GM12878 (cell line): ENCODE data around the gene ANAPC16. TPM values are rescaled to one million over a fixed set of nuclear protein-coding genes. Genes with fewer than 3 reads are reported as not detected.

Experiments used
- ATAC-seq: fragments of 200-7000 bp; cut with Tn5 transposase; 3 replicates; pipeline ENCODE4 v1.9.1; 2020; ENCODE audit warnings: mild to moderate bottlenecking, moderate library complexity
- BruUV-seq: library from RNA; stranded (reverse); fragments of 400-500 nt; replicated peaks from 2 replicates; lab custom pipeline; 2021; lab: Mats Ljungman, UMichigan
- CTCF ChIA-PET: fragments of 300-600 bp; sonication (Branson Sonifier 250); formaldehyde crosslinking; extraction: SDS; loops from one replicate; lab custom pipeline; 2021; ENCODE audit warnings: inconsistent platforms; lab: Yijun Ruan, JAX
- POLR2A ChIA-PET: fragments of 350-600 bp; formaldehyde crosslinking; extraction: SDS; loops from one replicate; lab custom pipeline; 2021; ENCODE audit warnings: inconsistent platforms; lab: Charles Lee
- RAD21 ChIA-PET: fragments of 300-600 bp; sonication (Branson Sonifier 250); formaldehyde crosslinking; loops from one replicate; lab custom pipeline; 2023; ENCODE audit warnings: antibody characterized with exemption; ENCODE audit not compliant: unreplicated experiment; lab: Charles Lee
- SMC1A ChIA-PET: fragments of 300-600 bp; sonication (Branson Sonifier 250); formaldehyde crosslinking; loops from one replicate; lab custom pipeline; 2023; ENCODE audit not compliant: unreplicated experiment, uncharacterized antibody; lab: Charles Lee
- DNase-seq: peaks from one replicate; pipeline ENCODE4 v3.0.0-alpha.2; 2011; ENCODE audit warnings: low read depth, low spot score
- FAIRE-seq: peaks from 3 replicates; lab custom pipeline; 2011; peaks lifted over from hg19 to GRCh38; lab: Jason Lieb, UNC
- H2AFZ ChIP-seq: 2 replicates; pipeline ENCODE4 v1.6.0; 2011; ENCODE audit warnings: low read depth, low read length, control low read depth; ENCODE audit not compliant: control insufficient read depth
- H3K27ac ChIP-seq: 2 replicates; pipeline ENCODE4 v1.5.1; 2011; ENCODE audit warnings: control low read depth; ENCODE audit not compliant: control insufficient read depth, insufficient read depth
- H3K27me3 ChIP-seq, 2 experiments: replicated peaks in 1 of 2; 2 replicates each; pipeline versions ENCODE4 v1.6.0 to v1.6.1; 2011; ENCODE audit warnings: low read length in 1 of 2; ENCODE audit not compliant: control insufficient read depth in 2 of 2, insufficient read depth in 2 of 2
- H3K36me3 ChIP-seq, 2 experiments: 2 replicates each; pipeline ENCODE4 v1.5.1; 2011; ENCODE audit warnings: low read length in 1 of 2; ENCODE audit not compliant: control insufficient read depth in 2 of 2, insufficient read depth in 2 of 2
- H3K4me1 ChIP-seq: 2 replicates; pipeline ENCODE4 v1.6.1; 2011; ENCODE audit warnings: mild to moderate bottlenecking, low read length, moderate library complexity, mixed read lengths; ENCODE audit not compliant: control insufficient read depth, insufficient read depth
- H3K4me2 ChIP-seq: 2 replicates; pipeline ENCODE4 v1.6.0; 2011; ENCODE audit warnings: control low read depth; ENCODE audit not compliant: control insufficient read depth, insufficient read depth
- H3K4me3 ChIP-seq: fragments of 200-600 bp; sonication (generic); 2 replicates; pipeline ENCODE4 v1.5.1; 2016
- H3K79me2 ChIP-seq: 2 replicates; pipeline ENCODE4 v1.6.0; 2011; ENCODE audit warnings: low read length; ENCODE audit not compliant: control insufficient read depth, insufficient read depth
- H3K9ac ChIP-seq: 2 replicates; pipeline ENCODE4 v1.8.0; 2011; ENCODE audit warnings: low read length, control low read depth, mixed read lengths; ENCODE audit not compliant: control insufficient read depth, insufficient read depth
- H3K9me3 ChIP-seq: replicated peaks from 3 replicates; pipeline ENCODE4 v1.5.1; 2011; ENCODE audit warnings: mild to moderate bottlenecking, low read length; ENCODE audit not compliant: control insufficient read depth, insufficient read depth
- H4K20me1 ChIP-seq: 2 replicates; pipeline ENCODE4 v1.6.0; 2011; ENCODE audit not compliant: control insufficient read depth, insufficient read depth
- BRCA1 ChIP-seq: IDR thresholded peaks from 2 replicates; pipeline ENCODE4 v1.6.1; 2011; ENCODE audit warnings: low read depth, low read length, improper control_type of control experiment
- CBFB ChIP-seq: IDR thresholded peaks from 2 replicates; pipeline ENCODE4 v1.6.1; 2016; ENCODE audit warnings: antibody characterized with exemption, low read depth
- CHD2 ChIP-seq: IDR thresholded peaks from 2 replicates; pipeline ENCODE4 v1.6.1; 2011; ENCODE audit warnings: low read depth, low read length, improper control_type of control experiment, borderline replicate concordance
- FOXK2 ChIP-seq: fragments of 450-650 bp; IDR thresholded peaks from 2 replicates; pipeline ENCODE4 v1.6.1; 2017; ENCODE audit warnings: mild to moderate bottlenecking, moderate library complexity
- HDAC2 ChIP-seq: fragments of 200-600 bp; sonication (generic); IDR thresholded peaks from 2 replicates; pipeline ENCODE4 v1.6.1; 2017
- IKZF2 ChIP-seq, 2 experiments: fragments of 450-650 bp; IDR thresholded peaks; 2 replicates each; pipeline ENCODE4 v1.6.1; 2017; ENCODE audit warnings: mild to moderate bottlenecking in 2 of 2, moderate library complexity in 2 of 2
- MXI1 ChIP-seq: fragments of 150-350 bp; IDR thresholded peaks from 2 replicates; pipeline ENCODE4 v1.6.1; 2011; ENCODE audit warnings: low read depth, mild to moderate bottlenecking, inconsistent platforms, low read length, improper control_type of control experiment
- MYB ChIP-seq: fragments of 150-350 bp; IDR thresholded peaks from 2 replicates; pipeline ENCODE4 v1.6.1; 2014; ENCODE audit warnings: mild to moderate bottlenecking, low read depth, low read length, borderline replicate concordance
- NBN ChIP-seq: fragments of 450-650 bp; IDR thresholded peaks from 2 replicates; pipeline ENCODE4 v1.6.1; 2016
- RAD21 ChIP-seq: IDR thresholded peaks from 2 replicates; pipeline ENCODE4 v1.6.1; 2011; ENCODE audit warnings: mild to moderate bottlenecking, low read depth, low read length, moderate library complexity; ENCODE audit not compliant: insufficient read depth
- RBBP5 ChIP-seq: fragments of 200-600 bp; sonication (generic); conservative IDR thresholded peaks from 2 replicates; pipeline ENCODE4 v1.6.1; 2016
- SMC3 ChIP-seq: IDR thresholded peaks from 2 replicates; pipeline ENCODE4 v1.6.1; 2011; ENCODE audit warnings: low read length, improper control_type of control experiment, borderline replicate concordance
- SP1 ChIP-seq: IDR thresholded peaks from one replicate; pipeline ENCODE4 v1.6.1; 2011; ENCODE audit warnings: low read depth, low read length
- STAT3 ChIP-seq: IDR thresholded peaks from 2 replicates; pipeline ENCODE4 v1.6.1; 2011; ENCODE audit warnings: low read depth, low read length, improper control_type of control experiment
- SUZ12 ChIP-seq: fragments of 200-600 bp; sonication (generic); IDR thresholded peaks from one replicate; pipeline ENCODE4 v1.6.1; 2018; ENCODE audit warnings: antibody characterized with exemption, mild to moderate bottlenecking; ENCODE audit not compliant: unreplicated experiment
- ZZZ3 ChIP-seq: IDR thresholded peaks from 2 replicates; pipeline ENCODE4 v1.6.1; 2011; ENCODE audit warnings: low read depth; ENCODE audit not compliant: control insufficient read depth, insufficient read length
- WGBS: methylation state at CpG from one replicate; pipeline ENCODE4 v1.1.6; 2016; ENCODE audit warnings: low lambda C conversion rate; ENCODE audit not compliant: insufficient replicate concordance, insufficient coverage; ENCODE audit errors: missing lambda C conversion rate; 5-methylcytosine and 5-hydroxymethylcytosine counted together
- in situ Hi-C: fragments of 300-500 bp; cut with MboI; formaldehyde crosslinking; loops from 9 replicates; pipeline ENCODE4 v1.14.3; 2018; ENCODE audit warnings: mixed read lengths
- intact Hi-C: fragments of 100-400 bp; cut with micrococcal nuclease; formaldehyde crosslinking; loops from one replicate; pipeline ENCODE4 v1.14.2; 2022; ENCODE audit not compliant: unreplicated experiment
- polyA plus RNA-seq, 11 experiments: library from polyadenylated mRNA; depleted of rRNA in 4 of 11; unstranded in 6 of 11; stranded (reverse) in 5 of 11; fragments of >200 nt; fragmentation: Nextera tagmentation in 4 of 11; fragmentation: Illumina TruSeq in 1 of 11; extraction: Ambion mirVana in 4 of 11; extraction: Trizol in 1 of 11; gene quantifications; 1 replicate in 1 of 11; 2 replicates in 10 of 11; pipeline versions ENCODE4 v1.2.1 to v1.2.3, GENCODE V29; 2011 to 2016; ENCODE audit warnings: inconsistent platforms in 2 of 11, missing spikeins in 2 of 11, low read depth in 1 of 11
- total RNA-seq, 4 experiments: library from RNA; depleted of rRNA in 3 of 4; stranded (reverse); fragments of >200 nt in 3 of 4; fragmentation: Illumina TruSeq in 1 of 4; extraction: Trizol in 1 of 4; gene quantifications; 2 replicates each; pipeline versions ENCODE4 v1.2.1 to v1.2.3, GENCODE V29; 2013 to 2021
- TF ChIP-seq, protein P1 (sequence below): fragments of 450-650 bp; IDR thresholded peaks from 2 replicates; pipeline ENCODE4 v1.6.1; 2017; ENCODE audit warnings: low read depth, mild to moderate bottlenecking, moderate library complexity

ANAPC16 gene
- total and polyA plus RNA-seq, 10 of the 15 experiments (the other 5 are each of a cell fraction or from before 2014, with no cell fraction given) = 66.9 to 208 (median 134) TPM

DNA sequence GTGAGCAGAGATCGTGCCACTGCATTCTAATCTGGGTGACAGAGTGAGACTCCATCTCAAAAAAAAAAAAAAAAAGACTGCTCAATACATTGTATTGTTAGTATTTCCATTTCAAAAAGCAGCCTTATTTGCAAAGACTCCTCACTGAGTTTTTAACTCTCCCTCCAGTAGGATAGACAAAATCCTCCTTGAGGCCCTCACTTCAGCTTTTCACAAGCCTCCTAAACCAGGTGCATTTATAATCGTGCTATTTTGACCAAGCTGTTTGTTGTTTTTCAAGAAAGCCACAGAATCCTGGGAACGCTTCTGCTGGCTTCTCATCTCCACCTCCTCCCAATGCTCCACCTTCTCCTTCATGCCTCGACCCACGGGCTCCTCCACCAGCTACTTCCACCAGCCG lies 51.6 kb downstream of the ANAPC16 start:
- Histone ChIP-seq H3K79me2 (no peaks in the 10 kb centered on the region), H3K4me1 (peaks cover 17% of the 10 kb centered on the region), H3K9ac (no peak overlapping the region), H4K20me1 (no peaks in the 10 kb centered on the region), H2AFZ (no peak overlapping the region), H3K36me3 (no peaks in the 10 kb centered on the region), H3K27me3 (no peaks in the 10 kb centered on the region), H3K4me2 (no peak overlapping the region), H3K27ac (no peak overlapping the region), H3K4me3 (no peak overlapping the region), H3K9me3 (no peaks in the 10 kb centered on the region)
- FAIRE-seq (no peak), ATAC-seq (no peak), DNase-seq (no peak)
- ChIA-PET CTCF (interaction anchor here (1.5 kb wide), 1 partner anchor 70 kb away, joined by 3 read pairs; no protein-coding TSS in a partner anchor), RAD21 (interaction anchor here (0.6 to 1.0 kb wide), 2 partner anchors 8 to 53 kb away, joined by 3 read pairs; no protein-coding TSS in a partner anchor), SMC1A (no interaction called here), POLR2A (interaction anchor here (0.6 kb wide), 1 partner anchor 32 kb away, joined by 5 read pairs; no protein-coding TSS in a partner anchor)
- intact Hi-C loops (no loop called here), in situ Hi-C loops (no loop called here)
- TF ChIP-seq RAD21 = no peak
- no peak for TF ChIP-seq CBFB
- TF ChIP-seq CHD2 = no peak
- no peak for TF ChIP-seq RBBP5
- no peak for TF ChIP-seq NBN
- TF ChIP-seq STAT3 = no peak
- TF ChIP-seq, protein P1, sequence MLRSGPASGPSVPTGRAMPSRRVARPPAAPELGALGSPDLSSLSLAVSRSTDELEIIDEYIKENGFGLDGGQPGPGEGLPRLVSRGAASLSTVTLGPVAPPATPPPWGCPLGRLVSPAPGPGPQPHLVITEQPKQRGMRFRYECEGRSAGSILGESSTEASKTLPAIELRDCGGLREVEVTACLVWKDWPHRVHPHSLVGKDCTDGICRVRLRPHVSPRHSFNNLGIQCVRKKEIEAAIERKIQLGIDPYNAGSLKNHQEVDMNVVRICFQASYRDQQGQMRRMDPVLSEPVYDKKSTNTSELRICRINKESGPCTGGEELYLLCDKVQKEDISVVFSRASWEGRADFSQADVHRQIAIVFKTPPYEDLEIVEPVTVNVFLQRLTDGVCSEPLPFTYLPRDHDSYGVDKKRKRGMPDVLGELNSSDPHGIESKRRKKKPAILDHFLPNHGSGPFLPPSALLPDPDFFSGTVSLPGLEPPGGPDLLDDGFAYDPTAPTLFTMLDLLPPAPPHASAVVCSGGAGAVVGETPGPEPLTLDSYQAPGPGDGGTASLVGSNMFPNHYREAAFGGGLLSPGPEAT = no peak
- TF ChIP-seq HDAC2 = no peak
- TF ChIP-seq FOXK2 = no peak
- no peak for TF ChIP-seq SP1
- TF ChIP-seq MYB = no peak
- no peak for TF ChIP-seq BRCA1
- no peak for TF ChIP-seq SMC3
- no peak for TF ChIP-seq ZZZ3
- no peak for TF ChIP-seq SUZ12
- TF ChIP-seq MXI1 = no peak
- no peak for TF ChIP-seq IKZF2 (IDR thresholded peaks at IDR 0.05)
- WGBS = 85% methylated on average over 6 of the region's 6 CpGs
- BruUV-seq = no TSS peak
